Measurements from ENCODE around the gene MICAL2.
A peak's percentile ranks its signal among the peaks of the same experiment; 100 is the strongest.

Gene MICAL2

DNA sequence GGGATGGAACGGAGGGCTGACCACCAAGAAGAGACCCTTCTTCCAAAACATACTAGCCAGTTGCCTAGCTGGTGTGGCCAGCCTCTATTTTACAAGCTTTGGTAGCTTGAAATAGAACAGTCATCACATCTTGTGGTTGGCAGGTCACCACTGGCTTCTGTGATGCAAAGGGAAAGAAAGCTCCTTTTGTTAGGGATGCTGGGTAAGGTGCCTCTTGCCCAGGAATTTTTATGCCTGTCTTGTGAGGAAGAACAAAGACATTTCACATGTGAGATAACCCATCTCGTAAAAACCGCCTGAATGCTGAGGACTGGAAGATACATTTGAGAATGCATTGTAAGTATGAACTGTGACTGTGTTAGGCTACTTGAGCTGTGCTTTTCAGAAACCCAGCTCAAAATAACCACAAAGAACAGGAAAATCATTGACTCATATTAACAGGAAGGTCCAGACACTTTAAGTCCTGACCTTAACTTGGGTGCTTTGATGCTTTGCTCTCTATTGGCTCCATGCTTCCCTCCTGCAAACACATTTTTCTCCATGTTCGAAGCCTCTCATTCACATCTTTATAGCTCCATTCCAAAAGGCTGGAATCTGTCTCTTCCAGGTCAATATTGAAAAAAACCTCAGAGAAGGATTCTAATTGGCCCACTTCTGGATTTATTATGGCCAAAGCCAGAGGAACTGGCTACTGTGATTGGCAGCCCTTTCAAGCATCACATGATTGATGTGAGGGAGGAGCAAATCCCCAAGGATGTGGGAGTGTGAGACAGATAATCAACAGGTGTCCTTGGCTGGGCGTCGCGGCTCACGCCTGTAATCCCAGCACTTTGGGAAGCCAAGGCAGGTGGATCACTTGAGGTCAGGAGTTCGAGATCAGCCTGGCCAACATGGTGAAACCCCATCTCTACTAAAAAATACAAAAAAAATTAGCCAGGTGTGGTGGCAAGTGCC is 53.9 kb downstream of the MICAL2 start:
- TF ChIP-seq, protein P1, sequence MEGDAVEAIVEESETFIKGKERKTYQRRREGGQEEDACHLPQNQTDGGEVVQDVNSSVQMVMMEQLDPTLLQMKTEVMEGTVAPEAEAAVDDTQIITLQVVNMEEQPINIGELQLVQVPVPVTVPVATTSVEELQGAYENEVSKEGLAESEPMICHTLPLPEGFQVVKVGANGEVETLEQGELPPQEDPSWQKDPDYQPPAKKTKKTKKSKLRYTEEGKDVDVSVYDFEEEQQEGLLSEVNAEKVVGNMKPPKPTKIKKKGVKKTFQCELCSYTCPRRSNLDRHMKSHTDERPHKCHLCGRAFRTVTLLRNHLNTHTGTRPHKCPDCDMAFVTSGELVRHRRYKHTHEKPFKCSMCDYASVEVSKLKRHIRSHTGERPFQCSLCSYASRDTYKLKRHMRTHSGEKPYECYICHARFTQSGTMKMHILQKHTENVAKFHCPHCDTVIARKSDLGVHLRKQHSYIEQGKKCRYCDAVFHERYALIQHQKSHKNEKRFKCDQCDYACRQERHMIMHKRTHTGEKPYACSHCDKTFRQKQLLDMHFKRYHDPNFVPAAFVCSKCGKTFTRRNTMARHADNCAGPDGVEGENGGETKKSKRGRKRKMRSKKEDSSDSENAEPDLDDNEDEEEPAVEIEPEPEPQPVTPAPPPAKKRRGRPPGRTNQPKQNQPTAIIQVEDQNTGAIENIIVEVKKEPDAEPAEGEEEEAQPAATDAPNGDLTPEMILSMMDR (IDR thresholded peaks at IDR 0.05; ENCODE audit: insufficient read depth, low read depth, low read length, missing control alignments): no peak
- H3K4me3 ChIP-seq (ENCODE audit: low read length): no peak overlapping the region
- peak; percentile 67 for DNase-seq (ENCODE audit: low read depth)

DNA sequence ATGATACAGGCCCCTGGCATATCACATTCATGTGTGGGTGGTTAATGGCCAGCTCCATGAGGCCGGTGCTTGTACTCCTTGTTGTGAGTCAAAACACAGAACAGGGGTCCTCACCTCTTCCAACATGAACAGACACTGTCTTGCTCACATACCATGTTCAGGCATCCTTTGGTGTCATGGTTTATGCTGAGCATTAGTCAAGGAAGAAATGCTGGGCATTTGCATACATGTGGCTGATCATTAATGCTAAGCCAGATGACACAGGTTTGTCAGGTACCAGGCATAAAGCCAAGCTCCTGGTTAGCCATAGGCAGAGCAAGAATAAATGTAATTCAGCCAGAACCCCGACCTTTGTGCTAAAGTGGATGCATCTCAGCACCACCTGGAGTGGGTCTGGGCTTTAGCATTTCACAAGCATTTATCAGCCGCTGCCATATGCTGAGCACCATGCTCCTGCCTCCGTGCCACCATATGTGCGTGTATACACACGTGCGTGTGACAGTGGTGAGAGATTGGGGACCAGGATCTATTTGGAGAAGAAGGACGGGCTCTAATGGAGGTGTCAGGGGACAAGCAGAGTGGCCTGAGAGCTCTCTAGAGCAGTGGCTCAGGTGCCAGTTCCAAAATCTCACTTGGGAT is 55.0 kb downstream of the MICAL2 start:
- peak; percentile 60 for DNase-seq (ENCODE audit: low read depth)
- TF ChIP-seq, protein P1 (IDR thresholded peaks at IDR 0.05; ENCODE audit: insufficient read depth, low read depth, low read length, missing control alignments): no peak
- H3K4me3 ChIP-seq (ENCODE audit: low read length): no peak overlapping the region

DNA sequence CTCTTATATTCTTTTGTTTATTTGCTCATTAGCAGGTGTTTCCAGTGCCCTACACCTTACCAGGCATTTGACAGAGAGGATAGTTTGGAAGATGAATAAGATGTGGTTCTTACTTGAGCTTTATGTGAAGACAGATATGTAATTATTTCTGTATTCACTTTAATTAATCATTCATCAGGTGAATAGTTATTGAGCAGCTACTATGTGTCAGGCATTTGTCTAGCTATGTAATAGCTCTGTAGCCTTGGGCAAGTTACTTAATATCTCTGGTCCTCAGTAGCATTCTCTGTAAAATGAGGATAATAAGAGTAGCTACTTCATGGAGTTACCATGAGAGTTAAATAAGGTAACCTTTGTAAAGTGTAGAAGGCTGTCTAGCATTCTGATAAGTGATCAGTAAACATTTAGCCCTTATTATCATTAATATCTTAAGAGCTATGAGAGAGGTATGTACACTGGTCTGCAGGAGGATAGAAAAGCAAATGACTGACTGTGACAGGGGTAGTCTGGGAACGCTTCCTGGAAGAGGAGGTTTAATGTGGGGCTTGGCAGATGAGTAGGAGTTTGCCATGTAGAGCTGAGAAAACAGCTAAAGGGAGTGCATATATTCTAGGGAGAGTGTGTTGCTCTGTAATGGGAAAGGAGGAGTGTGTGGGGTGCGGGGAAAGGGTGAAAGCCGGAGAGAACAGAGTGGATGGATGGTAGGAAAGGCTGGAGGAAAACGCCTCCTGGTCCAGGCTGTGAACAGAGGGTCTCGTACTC is 56.1 kb downstream of the MICAL2 start:
- no peak overlapping the region for H3K4me3 ChIP-seq (ENCODE audit: low read length)
- DNase-seq (ENCODE audit: low read depth): peak; percentile 53
- TF ChIP-seq, protein P1 (IDR thresholded peaks at IDR 0.05; ENCODE audit: insufficient read depth, low read depth, low read length, missing control alignments): no peak

DNA sequence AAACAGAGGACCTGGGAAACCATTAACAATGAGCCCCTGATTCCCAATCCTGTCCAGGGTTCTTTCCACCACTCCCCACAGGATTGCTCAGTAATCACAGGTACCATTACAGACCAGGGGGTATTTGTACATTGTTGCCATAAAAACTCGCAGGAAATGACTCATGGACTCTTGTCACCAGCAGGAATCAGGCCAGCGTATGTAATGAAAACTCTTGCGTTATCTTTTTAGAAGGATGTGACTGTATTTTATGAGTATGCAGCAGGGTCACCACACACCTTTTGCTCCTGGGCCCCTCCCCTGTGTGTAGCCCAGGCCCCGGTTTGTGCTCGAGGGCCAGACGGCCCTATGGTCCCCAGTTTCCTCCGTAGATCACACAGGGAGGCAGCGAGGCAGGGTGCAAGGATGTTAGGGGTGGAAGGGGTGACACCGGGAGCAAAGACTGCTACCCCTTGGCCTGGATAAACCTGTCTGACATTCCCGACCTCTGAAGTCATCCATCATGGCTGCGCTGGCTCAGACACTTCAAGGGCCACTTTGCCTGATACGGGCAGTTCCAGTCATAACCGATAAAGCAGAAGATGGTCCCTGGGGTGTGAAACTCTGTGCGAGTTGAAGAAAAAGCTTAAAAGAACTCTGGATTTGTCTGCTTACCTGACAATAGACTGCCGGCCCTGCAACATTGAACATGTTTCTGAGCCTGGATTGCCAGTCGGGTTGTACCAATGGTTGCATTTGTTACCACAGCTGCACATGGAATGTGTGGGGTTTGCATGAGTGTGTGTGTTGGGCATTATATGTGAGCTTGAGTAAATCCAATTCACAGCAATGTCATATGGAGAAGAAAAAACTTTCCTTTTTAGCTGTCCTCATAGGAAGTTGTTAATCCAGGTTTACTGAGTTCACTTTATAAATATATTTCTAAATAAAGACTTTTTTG is 56.9 kb downstream of the MICAL2 start:
- DNase-seq (ENCODE audit: low read depth): peak; percentile 97
- TF ChIP-seq, protein P1 (IDR thresholded peaks at IDR 0.05; ENCODE audit: insufficient read depth, low read depth, low read length, missing control alignments): no peak
- H3K4me3 ChIP-seq (ENCODE audit: low read length): no peak overlapping the region

DNA sequence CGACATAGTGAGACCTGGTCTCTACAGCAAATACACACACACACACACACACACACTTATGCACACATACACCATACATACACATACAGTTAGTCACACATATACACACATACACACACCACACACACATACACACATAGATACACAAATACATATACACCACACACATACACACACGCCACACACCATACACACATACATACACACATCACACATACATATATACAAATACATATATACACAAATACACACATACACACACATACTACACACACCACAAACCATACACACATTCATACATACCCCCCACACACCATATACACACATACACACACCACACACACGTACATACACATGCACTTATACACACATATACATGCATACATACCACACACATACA is 57.7 kb downstream of the MICAL2 start:
- H3K4me3 ChIP-seq (ENCODE audit: low read length): no peak overlapping the region
- TF ChIP-seq, protein P1 (IDR thresholded peaks at IDR 0.05; ENCODE audit: insufficient read depth, low read depth, low read length, missing control alignments): no peak
- no peak for DNase-seq (ENCODE audit: low read depth)

DNA sequence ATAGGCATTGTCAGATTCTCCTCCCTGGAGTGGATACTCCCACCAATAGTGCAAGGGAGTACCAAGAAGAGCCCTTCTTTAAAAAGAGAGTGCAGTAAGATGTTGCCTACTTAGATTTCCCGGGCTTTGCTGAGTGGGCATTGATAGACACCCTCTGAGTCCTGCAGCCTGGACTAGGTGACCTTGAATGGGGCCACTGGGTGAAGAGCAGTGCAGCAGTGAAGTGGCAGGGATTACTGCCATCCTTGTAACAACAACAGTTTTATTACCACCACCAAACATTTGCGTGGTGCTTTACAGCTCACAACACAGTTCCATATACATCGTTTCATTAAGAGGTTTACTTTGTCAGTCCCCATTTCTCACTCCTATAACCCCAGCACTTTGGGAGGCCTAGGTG is 59.4 kb downstream of the MICAL2 start:
- DNase-seq (ENCODE audit: low read depth): no peak
- TF ChIP-seq, protein P1 (IDR thresholded peaks at IDR 0.05; ENCODE audit: insufficient read depth, low read depth, low read length, missing control alignments): no peak
- no peak overlapping the region for H3K4me3 ChIP-seq (ENCODE audit: low read length)

All from epithelial cell of esophagus (primary cell).